HL-60/S4 treated with retinoic acid at 250 ng/mL for 4 days and 3 days (cell line): ENCODE results near the gene TMEM45B.

ENCODE experiments used
- in situ Hi-C: fragments of 300-500 bp; cut with MboI; formaldehyde crosslinking; loops from 2 replicates; pipeline ENCODE4 v1.7.0; 2022; ENCODE audit warnings: low sequenced_read_pairs

Gene TMEM45B

GRCh38 chr11:129895126-129896041, 79.7 kb downstream of the TMEM45B start, which contains the start of gene NFRKB:
Gene NFRKB (minus strand): TSS chr11:129895578. CDS start chr11:129892849, 2,729 bp downstream.
- in situ Hi-C loops = no loop called here

- in situ Hi-C loops = no loop called here
These were observed 80.4 kb downstream of the TMEM45B start for GRCh38 chr11:129896062-129896461.

- in situ Hi-C loops = no loop called here
These were observed 89.8 kb downstream of the TMEM45B start for GRCh38 chr11:129905402-129905801.
